Measurements from ENCODE around the gene MAPK1. TPM values are rescaled to one million over a fixed set of nuclear protein-coding genes. Genes with fewer than 3 reads are reported as not detected.
"Not testable (repeated sequence)": the region's sequence is repeated elsewhere in the genome, so short reads cannot be mapped to it uniquely, and the experiment has no call there.

MAPK1 gene
- total RNA-seq, 1 experiment from 2014 or later, result 63.0 TPM

GRCh38 chr22:21761086-21761485 is 106.4 kb downstream of the MAPK1 start:
- Histone ChIP-seq H3K4me3 (no peak overlapping the region), H3K9me3 (no peaks in the 10 kb centered on the region), H3K27me3 (no peaks in the 10 kb centered on the region), H3K36me3 (peaks cover 53% of the 10 kb centered on the region)
- DNase-seq, result no peak

GRCh38 chr22:21760640-21761039 is 106.8 kb downstream of the MAPK1 start:
- Histone ChIP-seq H3K27me3 (no peaks in the 10 kb centered on the region), H3K36me3 (peaks cover 51% of the 10 kb centered on the region)
- DNase-seq, result no peak

GRCh38 chr22:21759646-21760376 is 107.6 kb downstream of the MAPK1 start:
- DNase-seq, result no peak

More at GRCh38 chr22:21760640-21761039, 106.8 kb downstream of the MAPK1 start:
- no peaks in the 10 kb centered on the region for H3K9me3 ChIP-seq
- H3K4me3 ChIP-seq, result no peak overlapping the region

GRCh38 chr22:21759093-21759492 is 108.4 kb downstream of the MAPK1 start:
- H3K27me3 ChIP-seq, result no peaks in the 10 kb centered on the region
- no peaks in the 10 kb centered on the region for H3K9me3 ChIP-seq
- H3K36me3 ChIP-seq, result peaks cover 42% of the 10 kb centered on the region
- no peak for DNase-seq
- no peak overlapping the region for H3K4me3 ChIP-seq

More at GRCh38 chr22:21759646-21760376, 107.6 kb downstream of the MAPK1 start:
- H3K9me3 ChIP-seq, result no peaks in the 10 kb centered on the region
- H3K36me3 ChIP-seq, result peaks cover 49% of the 10 kb centered on the region
- no peak overlapping the region for H3K4me3 ChIP-seq
- H3K27me3 ChIP-seq, result no peaks in the 10 kb centered on the region

GRCh38 chr22:21758091-21758864 is 109.2 kb downstream of the MAPK1 start:
- H3K4me3 ChIP-seq, result no peak overlapping the region
- H3K27me3 ChIP-seq, result no peaks in the 10 kb centered on the region
- no peaks in the 10 kb centered on the region for H3K9me3 ChIP-seq
- DNase-seq, result no peak
- H3K36me3 ChIP-seq, result peaks cover 33% of the 10 kb centered on the region

GRCh38 chr22:21755851-21756284 is 111.6 kb downstream of the MAPK1 start:
- DNase-seq, result peak; percentile 83
- peaks cover 18% of the 10 kb centered on the region for H3K36me3 ChIP-seq
- no peaks in the 10 kb centered on the region for H3K9me3 ChIP-seq
- no peak overlapping the region for H3K4me3 ChIP-seq
- no peaks in the 10 kb centered on the region for H3K27me3 ChIP-seq

GRCh38 chr22:21754523-21754922 is 112.9 kb downstream of the MAPK1 start:
- no peak for DNase-seq
- no peak overlapping the region for H3K4me3 ChIP-seq
- H3K9me3 ChIP-seq, result no peaks in the 10 kb centered on the region
- H3K36me3 ChIP-seq, result peaks cover 10% of the 10 kb centered on the region
- H3K27me3 ChIP-seq, result no peaks in the 10 kb centered on the region

GRCh38 chr22:21753374-21754111 is 113.9 kb downstream of the MAPK1 start:
- Histone ChIP-seq H3K27me3 (no peaks in the 10 kb centered on the region), H3K36me3 (peaks cover 3% of the 10 kb centered on the region), H3K4me3 (no peak overlapping the region), H3K9me3 (no peaks in the 10 kb centered on the region)
- no peak for DNase-seq

- DNase-seq, result no peak
- H3K9me3 ChIP-seq, result no peaks in the 10 kb centered on the region
- H3K36me3 ChIP-seq, result peaks cover under 1% of the 10 kb centered on the region; the same call in 1 of the 2 replicates
- H3K4me3 ChIP-seq, result no peak overlapping the region
- H3K27me3 ChIP-seq, result no peaks in the 10 kb centered on the region
Observed at GRCh38 chr22:21752276-21752675, 115.2 kb downstream of the MAPK1 start.

GRCh38 chr22:21745948-21746347 is 121.5 kb downstream of the MAPK1 start:
- Histone ChIP-seq H3K4me3 (no peak overlapping the region), H3K9me3 (0 out of 2 replicates have a peak, but pooled peaks cover 2% of the 10 kb centered on the region), H3K27me3 (no peaks in the 10 kb centered on the region), H3K36me3 (no peaks in the 10 kb centered on the region)
- no peak for DNase-seq

GRCh38 chr22:21744917-21745316 is 122.5 kb downstream of the MAPK1 start:
- H3K9me3 ChIP-seq, H3K27me3 ChIP-seq, H3K36me3 ChIP-seq, H3K4me3 ChIP-seq: not testable (repeated sequence)
- DNase-seq, result peak; percentile 14

GRCh38 chr22:21741790-21742189 is 125.7 kb downstream of the MAPK1 start:
- H3K36me3 ChIP-seq, result no peaks in the 10 kb centered on the region
- no peak for DNase-seq
- no peaks in the 10 kb centered on the region for H3K27me3 ChIP-seq
- no peak overlapping the region for H3K4me3 ChIP-seq
- H3K9me3 ChIP-seq, result 0 out of 2 replicates have a peak, but pooled peaks cover 2% of the 10 kb centered on the region

- no peak for DNase-seq
- Histone ChIP-seq H3K27me3 (no peaks in the 10 kb centered on the region), H3K4me3 (no peak overlapping the region), H3K9me3 (0 out of 2 replicates have a peak, but pooled peaks cover 2% of the 10 kb centered on the region), H3K36me3 (no peaks in the 10 kb centered on the region)
Observed at GRCh38 chr22:21741059-21741458, 126.4 kb downstream of the MAPK1 start.

GRCh38 chr22:21739828-21740377 is 127.5 kb downstream of the MAPK1 start:
- H3K9me3 ChIP-seq, result no peaks in the 10 kb centered on the region
- DNase-seq, result no peak
- H3K36me3 ChIP-seq, result no peaks in the 10 kb centered on the region
- H3K27me3 ChIP-seq, result no peaks in the 10 kb centered on the region; the same call in 1 of the 2 replicates
- no peak overlapping the region for H3K4me3 ChIP-seq

- Histone ChIP-seq H3K36me3 (no peaks in the 10 kb centered on the region), H3K4me3 (no peak overlapping the region), H3K27me3 (no peaks in the 10 kb centered on the region; the same call in 1 of the 2 replicates), H3K9me3 (no peaks in the 10 kb centered on the region)
- DNase-seq, result no peak
Observed at GRCh38 chr22:21738966-21739365, 128.5 kb downstream of the MAPK1 start.

- H3K36me3 ChIP-seq, result no peaks in the 10 kb centered on the region
- H3K27me3 ChIP-seq, result no peaks in the 10 kb centered on the region; the same call in 1 of the 2 replicates
- DNase-seq, result no peak
- no peaks in the 10 kb centered on the region for H3K9me3 ChIP-seq
- no peak overlapping the region for H3K4me3 ChIP-seq
Observed at GRCh38 chr22:21738081-21738480, 129.4 kb downstream of the MAPK1 start.

All from MG63 (cell line).